OCI-LY1 (cell line): ENCODE results near the gene KBTBD12.

Experiments
- H2AFZ ChIP-seq: fragments of 200-600 bp; sonication (generic), shearing (Covaris generic); 2 replicates; pipeline ENCODE4 v1.6.0; 2014; ENCODE audit warnings: antibody characterized with exemption, mild to moderate bottlenecking, low read length
- H3F3A ChIP-seq: fragments of 200-600 bp; sonication (generic), shearing (Covaris generic); 2 replicates; pipeline ENCODE4 v1.6.0; 2014; ENCODE audit warnings: mild to moderate bottlenecking, antibody characterized with exemption, low read length, moderate library complexity; ENCODE audit not compliant: insufficient read depth
- H3K27ac ChIP-seq: fragments of 200-600 bp; sonication (generic); 2 replicates; pipeline ENCODE4 v1.5.1; 2014; ENCODE audit warnings: low read length, mixed run types, mild to moderate bottlenecking, low read depth; ENCODE audit not compliant: poor library complexity, severe bottlenecking
- H3K27me3 ChIP-seq: fragments of 200-600 bp; sonication (generic); 2 replicates; pipeline ENCODE4 v1.6.0; 2014; ENCODE audit warnings: antibody characterized with exemption, mild to moderate bottlenecking, low read length, moderate library complexity; ENCODE audit not compliant: insufficient read depth
- H3K36me3 ChIP-seq: fragments of 200-600 bp; sonication (generic); 2 replicates; pipeline ENCODE4 v1.6.1; 2014; ENCODE audit warnings: mild to moderate bottlenecking, antibody characterized with exemption, low read length, moderate library complexity, mixed read lengths; ENCODE audit not compliant: insufficient read depth
- H3K4me1 ChIP-seq: fragments of 200-600 bp; sonication (generic); 2 replicates; pipeline ENCODE4 v1.5.1; 2014; ENCODE audit warnings: mild to moderate bottlenecking, low read length, moderate library complexity; ENCODE audit not compliant: insufficient read depth, severe bottlenecking
- H3K4me2 ChIP-seq: fragments of 200-600 bp; sonication (generic), shearing (Covaris generic); 2 replicates; pipeline ENCODE4 v1.6.1; 2014; ENCODE audit warnings: low read length
- H3K4me3 ChIP-seq: fragments of 200-600 bp; sonication (generic); 2 replicates; pipeline ENCODE4 v1.5.1; 2014; ENCODE audit warnings: low read length, low read depth, mild to moderate bottlenecking, mixed read lengths; ENCODE audit not compliant: poor library complexity, severe bottlenecking
- H3K79me2 ChIP-seq: fragments of 200-600 bp; shearing (Covaris generic); 2 replicates; pipeline ENCODE4 v1.6.1; 2016; ENCODE audit warnings: mixed run types, low read length, mixed read lengths; ENCODE audit not compliant: insufficient read depth
- H3K9ac ChIP-seq: fragments of 200-600 bp; sonication (generic), shearing (Covaris generic); 2 replicates; pipeline ENCODE4 v1.6.1; 2014; ENCODE audit warnings: mild to moderate bottlenecking, low read length, mixed read lengths
- H3K9me2 ChIP-seq: fragments of 200-600 bp; sonication (generic), shearing (Covaris generic); 2 replicates; pipeline ENCODE4 v1.6.1; 2014; ENCODE audit warnings: low read depth, mild to moderate bottlenecking, low read length, mixed read lengths
- H3K9me3 ChIP-seq: fragments of 200-600 bp; shearing (Covaris generic); 2 replicates; pipeline ENCODE4 v1.6.1; 2014; ENCODE audit warnings: low read length, mixed read lengths
- H4K20me1 ChIP-seq: fragments of 200-600 bp; sonication (generic), shearing (Covaris generic); 2 replicates; pipeline ENCODE4 v1.6.0; 2016; ENCODE audit warnings: mild to moderate bottlenecking, low read length; ENCODE audit not compliant: insufficient read depth
- CTCF ChIP-seq: fragments of 200-600 bp; sonication (generic), shearing (Covaris generic); IDR thresholded peaks from 2 replicates; pipeline ENCODE4 v1.5.1; 2017; ENCODE audit warnings: mild to moderate bottlenecking, antibody characterized with exemption, low read length, moderate library complexity, mixed read lengths
- EZH2 ChIP-seq: fragments of 200-600 bp; sonication (generic), shearing (Covaris generic); IDR thresholded peaks from 2 replicates; pipeline ENCODE4 v1.8.0; 2017; ENCODE audit warnings: borderline replicate concordance, mixed run types, mild to moderate bottlenecking, antibody characterized with exemption, low read length, moderate library complexity, mixed read lengths

The KBTBD12 gene

DNA sequence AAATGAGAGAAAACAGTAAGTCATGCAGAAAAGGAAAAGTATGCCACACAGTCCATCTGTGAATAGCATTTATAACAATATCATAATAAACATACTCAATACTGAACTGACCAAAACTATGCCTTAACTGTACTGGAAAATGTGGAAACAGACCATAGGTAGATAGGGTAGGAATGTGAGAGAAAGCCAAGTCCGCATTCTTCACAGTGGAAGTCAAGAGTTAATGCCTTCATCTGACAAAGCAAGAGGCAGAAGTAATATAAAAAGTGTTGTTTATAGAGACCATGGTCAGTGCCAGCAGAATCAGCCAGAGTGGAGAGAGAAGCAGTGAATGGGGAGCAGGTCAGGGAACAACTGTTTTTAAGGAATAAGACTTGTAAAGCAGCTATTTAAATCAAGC, 52.3 kb downstream of the KBTBD12 start:
- H3F3A ChIP-seq, result no peaks in the 10 kb centered on the region
- H3K4me3 ChIP-seq, result no peak overlapping the region
- no peaks in the 10 kb centered on the region for H3K79me2 ChIP-seq
- no peaks in the 10 kb centered on the region for H3K36me3 ChIP-seq
- no peak overlapping the region for H3K27ac ChIP-seq
- TF ChIP-seq CTCF (no peak), EZH2 (no peak)
- no peak overlapping the region for H2AFZ ChIP-seq
- H3K4me2 ChIP-seq, result no peak overlapping the region
- H3K4me1 ChIP-seq, result no peaks in the 10 kb centered on the region
- H3K9me2 ChIP-seq, result no peaks in the 10 kb centered on the region
- no peaks in the 10 kb centered on the region for H4K20me1 ChIP-seq
- no peaks in the 10 kb centered on the region for H3K27me3 ChIP-seq
- no peaks in the 10 kb centered on the region for H3K9me3 ChIP-seq
- H3K9ac ChIP-seq, result no peak overlapping the region

DNA sequence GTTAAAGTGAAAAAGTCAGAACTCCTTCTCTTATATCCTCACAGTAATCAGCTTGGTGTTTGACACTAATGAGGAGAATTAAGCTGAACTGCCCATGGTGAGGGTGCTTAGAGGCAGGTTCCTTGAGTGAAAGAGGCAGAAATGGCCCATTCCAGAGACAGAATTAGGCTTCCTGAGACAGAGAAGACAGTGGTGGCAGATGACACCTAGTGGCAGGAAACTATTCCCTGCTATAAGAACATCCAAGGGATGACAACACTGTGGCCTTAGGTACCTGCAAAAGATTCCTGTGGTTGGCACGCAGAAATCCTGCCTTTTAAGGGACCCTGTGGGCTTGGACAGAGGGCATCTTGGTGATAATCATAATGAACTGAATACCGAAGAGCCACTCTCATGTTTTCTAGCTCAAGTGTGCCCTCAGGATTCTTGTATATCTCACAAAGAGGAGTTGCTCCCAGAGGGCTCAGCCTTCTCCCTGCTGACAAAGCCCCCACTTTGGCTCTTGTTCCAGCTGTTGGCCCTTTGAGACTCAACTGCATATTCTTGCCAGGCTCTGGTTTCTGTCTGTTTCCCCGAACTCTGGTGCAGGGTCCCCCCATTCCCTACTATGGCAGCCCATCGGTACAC, 56.0 kb downstream of the KBTBD12 start:
- no peaks in the 10 kb centered on the region for H3F3A ChIP-seq
- 0 out of 2 replicates have a peak, but pooled peaks cover 8% of the 10 kb centered on the region for H3K27me3 ChIP-seq
- H3K9me3 ChIP-seq, result no peaks in the 10 kb centered on the region
- H3K36me3 ChIP-seq, result no peaks in the 10 kb centered on the region
- H2AFZ ChIP-seq, result no peak overlapping the region
- H4K20me1 ChIP-seq, result no peaks in the 10 kb centered on the region
- H3K4me1 ChIP-seq, result no peaks in the 10 kb centered on the region
- no peak overlapping the region for H3K4me2 ChIP-seq
- H3K79me2 ChIP-seq, result no peaks in the 10 kb centered on the region
- no peak overlapping the region for H3K4me3 ChIP-seq
- no peak overlapping the region for H3K27ac ChIP-seq
- TF ChIP-seq CTCF, result peak; percentile 54
- TF ChIP-seq EZH2, result no peak
- H3K9ac ChIP-seq, result no peak overlapping the region
- H3K9me2 ChIP-seq, result no peaks in the 10 kb centered on the region

DNA sequence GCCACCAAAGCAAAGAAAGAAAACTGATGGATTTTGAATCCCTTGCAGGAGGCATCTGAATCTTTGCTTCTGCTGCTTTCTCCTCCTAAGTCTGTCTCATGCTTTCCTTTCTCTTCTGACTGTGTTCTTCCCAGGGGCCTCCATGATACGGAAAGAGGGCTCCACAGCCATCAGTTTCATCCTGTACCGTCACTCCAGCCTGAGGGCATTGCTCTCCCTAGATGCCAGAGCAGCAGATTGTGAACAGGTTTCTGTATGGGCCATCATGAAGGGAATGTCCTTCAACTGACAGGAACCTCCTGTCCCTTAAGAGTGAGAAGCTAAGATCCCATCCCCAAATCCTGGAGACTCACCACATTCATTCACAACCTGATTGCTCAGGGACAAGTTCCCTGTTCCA, 59.2 kb downstream of the KBTBD12 start:
- no peak overlapping the region for H3K4me2 ChIP-seq
- no peak overlapping the region for H3K27ac ChIP-seq
- H3K4me3 ChIP-seq, result no peak overlapping the region
- no peak for TF ChIP-seq EZH2
- TF ChIP-seq CTCF, result no peak
- no peaks in the 10 kb centered on the region for H3K9me2 ChIP-seq
- no peak overlapping the region for H2AFZ ChIP-seq
- H3K79me2 ChIP-seq, result no peaks in the 10 kb centered on the region
- no peaks in the 10 kb centered on the region for H3K9me3 ChIP-seq
- H3K4me1 ChIP-seq, result no peaks in the 10 kb centered on the region
- H3K27me3 ChIP-seq, result 0 out of 2 replicates have a peak, but pooled peaks cover 8% of the 10 kb centered on the region
- no peak overlapping the region for H3K9ac ChIP-seq
- H3K36me3 ChIP-seq, result no peaks in the 10 kb centered on the region
- no peaks in the 10 kb centered on the region for H3F3A ChIP-seq
- no peaks in the 10 kb centered on the region for H4K20me1 ChIP-seq
